ENCODE measurements around the gene PCLO. TPM values are rescaled to one million over a fixed set of nuclear protein-coding genes. Genes with fewer than 3 reads are reported as not detected.

PCLO gene
- total and polyA plus RNA-seq, 4 donors = 0.04 to 1.1 (median 0.48) TPM

- Histone ChIP-seq H3K4me1 (ENCODE audit: control insufficient read depth in 4 of 4, insufficient read depth in 4 of 4, low read length in 3 of 4) (no peaks in the 10 kb centered on the region), H3K9me3 (ENCODE audit: control insufficient read depth in 4 of 4, low read length in 3 of 4) (no peaks in the 10 kb centered on the region), H3K36me3 (ENCODE audit: control insufficient read depth in 4 of 4, insufficient read depth in 3 of 4, low read depth in 1 of 4, low read length in 3 of 4) (no peaks in the 10 kb centered on the region), H3K27me3 (ENCODE audit: control insufficient read depth in 4 of 4, insufficient read depth in 4 of 4, low read length in 3 of 4) (no peaks in the 10 kb centered on the region), H3K4me3 (ENCODE audit: low read depth in 1 of 3, low read length in 3 of 3) (no peak overlapping the region), H3K9ac (ENCODE audit: low read depth in 1 of 2, low read length in 2 of 2) (no peak overlapping the region), H3K27ac (ENCODE audit: low read depth in 1 of 2, low read length in 2 of 2) (no peak overlapping the region)
- no peak for TF ChIP-seq CTCF (IDR thresholded peaks at IDR 0.05; ENCODE audit: low read depth, low read length, missing input control)
- TF ChIP-seq NR2F2 (IDR thresholded peaks at IDR 0.05) = no peak
- TF ChIP-seq RAD21 (IDR thresholded peaks at IDR 0.05) = no peak
- no peak for TF ChIP-seq YY1 (IDR thresholded peaks at IDR 0.05)
- no peak for TF ChIP-seq JUND (IDR thresholded peaks at IDR 0.05)
- no peak for TF ChIP-seq TAF1 (conservative IDR thresholded peaks at IDR 0.05)
- DNase-seq (ENCODE audit: low spot score) = no peak
- 87% methylated on average over 1 of the region's 1 CpG for WGBS
Observed at GRCh38 chr7:82821037-82821436, 341.6 kb downstream of the PCLO start.

GRCh38 chr7:82818171-82818570 lies 344.5 kb downstream of the PCLO start:
- Histone ChIP-seq H3K27me3 (ENCODE audit: control insufficient read depth in 4 of 4, insufficient read depth in 4 of 4, low read length in 3 of 4) (no peaks in the 10 kb centered on the region), H3K9ac (ENCODE audit: low read depth in 1 of 2, low read length in 2 of 2) (no peak overlapping the region), H3K9me3 (ENCODE audit: control insufficient read depth in 4 of 4, low read length in 3 of 4) (no peaks in the 10 kb centered on the region), H3K36me3 (ENCODE audit: control insufficient read depth in 4 of 4, insufficient read depth in 3 of 4, low read depth in 1 of 4, low read length in 3 of 4) (no peaks in the 10 kb centered on the region), H3K4me1 (ENCODE audit: control insufficient read depth in 4 of 4, insufficient read depth in 4 of 4, low read length in 3 of 4) (no peaks in the 10 kb centered on the region), H3K27ac (ENCODE audit: low read depth in 1 of 2, low read length in 2 of 2) (no peak overlapping the region), H3K4me3 (ENCODE audit: low read depth in 1 of 3, low read length in 3 of 3) (no peak overlapping the region)
- TF ChIP-seq JUND (IDR thresholded peaks at IDR 0.05) = no peak
- no peak for TF ChIP-seq RAD21 (IDR thresholded peaks at IDR 0.05)
- TF ChIP-seq NR2F2 (IDR thresholded peaks at IDR 0.05) = no peak
- DNase-seq (ENCODE audit: low spot score) = no peak
- 73% methylated on average over 4 of the region's 4 CpGs for WGBS

DNA sequence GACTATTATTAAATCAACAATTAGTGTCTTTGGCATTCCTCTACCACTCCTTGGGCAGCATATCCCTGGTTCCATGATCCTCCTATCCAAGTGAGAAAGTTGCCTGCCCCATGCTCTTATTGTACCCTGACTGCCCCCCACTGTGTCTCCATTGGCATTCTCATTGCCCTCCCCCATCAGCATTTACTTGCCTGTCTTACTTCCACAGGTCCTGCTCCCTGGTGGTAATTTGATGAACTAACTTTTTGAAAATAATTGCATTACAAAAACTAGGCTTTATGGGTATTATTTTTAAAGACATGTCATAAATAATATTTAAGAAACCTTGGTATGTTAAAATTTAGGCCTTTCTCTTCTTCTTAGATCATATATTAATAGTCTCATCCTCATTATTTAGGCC lies 346.4 kb downstream of the PCLO start:
- H3K9me3 ChIP-seq (ENCODE audit: control insufficient read depth in 4 of 4, low read length in 3 of 4) = no peaks in the 10 kb centered on the region
- H3K36me3 ChIP-seq (ENCODE audit: control insufficient read depth in 4 of 4, insufficient read depth in 3 of 4, low read depth in 1 of 4, low read length in 3 of 4) = no peaks in the 10 kb centered on the region
- no peak for DNase-seq (ENCODE audit: low spot score)
- no peak overlapping the region for H3K4me3 ChIP-seq (ENCODE audit: low read depth in 1 of 3, low read length in 3 of 3)
- H3K9ac ChIP-seq (ENCODE audit: low read depth in 1 of 2, low read length in 2 of 2) = no peak overlapping the region
- no peak overlapping the region for H3K27ac ChIP-seq (ENCODE audit: low read depth in 1 of 2, low read length in 2 of 2)
- H3K27me3 ChIP-seq (ENCODE audit: control insufficient read depth in 4 of 4, insufficient read depth in 4 of 4, low read length in 3 of 4) = no peaks in the 10 kb centered on the region
- no peaks in the 10 kb centered on the region for H3K4me1 ChIP-seq (ENCODE audit: control insufficient read depth in 4 of 4, insufficient read depth in 4 of 4, low read length in 3 of 4)
- TF ChIP-seq FOXA2 (IDR thresholded peaks at IDR 0.05) = no peak
- no peak for TF ChIP-seq FOXA1 (IDR thresholded peaks at IDR 0.05)
- TF ChIP-seq YY1 (IDR thresholded peaks at IDR 0.05) = no peak
- TF ChIP-seq, protein P1, sequence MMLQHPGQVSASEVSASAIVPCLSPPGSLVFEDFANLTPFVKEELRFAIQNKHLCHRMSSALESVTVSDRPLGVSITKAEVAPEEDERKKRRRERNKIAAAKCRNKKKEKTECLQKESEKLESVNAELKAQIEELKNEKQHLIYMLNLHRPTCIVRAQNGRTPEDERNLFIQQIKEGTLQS (IDR thresholded peaks at IDR 0.05) = no peak
- no peak for TF ChIP-seq RAD21 (IDR thresholded peaks at IDR 0.05)
- no peak for TF ChIP-seq SP1 (IDR thresholded peaks at IDR 0.05)
- TF ChIP-seq, protein P2, sequence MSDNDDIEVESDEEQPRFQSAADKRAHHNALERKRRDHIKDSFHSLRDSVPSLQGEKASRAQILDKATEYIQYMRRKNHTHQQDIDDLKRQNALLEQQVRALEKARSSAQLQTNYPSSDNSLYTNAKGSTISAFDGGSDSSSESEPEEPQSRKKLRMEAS (IDR thresholded peaks at IDR 0.05) = no peak
- no peak for TF ChIP-seq TAF1 (conservative IDR thresholded peaks at IDR 0.05)
- TF ChIP-seq GABPA (IDR thresholded peaks at IDR 0.05 in 1 of 2, conservative IDR thresholded peaks at IDR 0.05 in 1 of 2) = no peak
- TF ChIP-seq NR2F2 (IDR thresholded peaks at IDR 0.05) = no peak
- TF ChIP-seq RXRA (IDR thresholded peaks at IDR 0.05) = no peak
- no peak for TF ChIP-seq EGR1 (IDR thresholded peaks at IDR 0.05; ENCODE audit: low read depth in 2 of 2)

Data from liver (tissue), 9 donors.